Brain microvascular endothelial cell (primary cell): Measurements from ENCODE around the gene MFAP4.

ENCODE experiments used
- DNase-seq: peaks from one replicate; pipeline ENCODE4 v3.0.0-alpha.2; 2020
- H3K27ac ChIP-seq: fragments of 250-450 bp; sonication (Bioruptor Pico); 2 replicates; pipeline ENCODE4 v1.5.1; 2020; ENCODE audit warnings: mild to moderate bottlenecking, moderate library complexity
- H3K27me3 ChIP-seq: fragments of 250-450 bp; sonication (Bioruptor Pico); replicated peaks from 2 replicates; pipeline ENCODE4 v1.5.1; 2020; ENCODE audit warnings: mild to moderate bottlenecking
- H3K36me3 ChIP-seq: fragments of 250-450 bp; sonication (Bioruptor Pico); replicated peaks from 2 replicates; pipeline ENCODE4 v1.5.1; 2020; ENCODE audit warnings: mild to moderate bottlenecking
- H3K4me3 ChIP-seq: 2 replicates; pipeline ENCODE4 v1.5.1; 2011; ENCODE audit warnings: low read depth, mild to moderate bottlenecking, control low read depth, low read length, moderate library complexity
- CTCF ChIP-seq: IDR thresholded peaks from 2 replicates; pipeline ENCODE4 v1.5.1; 2011; ENCODE audit warnings: low read depth, mild to moderate bottlenecking, moderate library complexity, low read length, control low read depth, inconsistent platforms; ENCODE audit errors: missing control alignments
- in situ Hi-C: cut with HindIII; loops from 2 replicates; pipeline ENCODE4 v1.10.0; 2017; ENCODE audit warnings: low sequenced_read_pairs, low pct_ligation_motif_present

Gene MFAP4

DNA sequence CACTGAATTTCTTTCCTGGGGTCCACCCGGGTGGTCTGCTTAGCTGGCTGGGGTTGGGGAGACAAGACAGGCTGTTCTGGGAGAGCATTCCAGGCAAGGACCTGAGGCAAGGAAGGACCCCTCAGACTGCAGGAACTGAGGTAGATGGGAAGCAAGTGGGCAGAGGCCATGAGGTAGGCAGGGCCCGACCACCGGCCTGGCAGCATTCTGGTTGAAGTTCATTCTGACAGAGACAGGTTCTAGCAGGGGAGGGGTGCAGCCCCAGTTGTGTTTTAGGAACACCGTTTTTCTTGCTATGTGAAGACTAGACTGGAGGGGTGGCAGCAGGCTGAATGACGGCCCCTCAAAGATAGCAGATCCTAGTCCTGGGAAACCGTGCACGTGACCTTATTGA is 41.9 kb downstream of the MFAP4 start:
- no peak overlapping the region for H3K4me3 ChIP-seq
- in situ Hi-C loops = no loop called here
- no peak for DNase-seq

DNA sequence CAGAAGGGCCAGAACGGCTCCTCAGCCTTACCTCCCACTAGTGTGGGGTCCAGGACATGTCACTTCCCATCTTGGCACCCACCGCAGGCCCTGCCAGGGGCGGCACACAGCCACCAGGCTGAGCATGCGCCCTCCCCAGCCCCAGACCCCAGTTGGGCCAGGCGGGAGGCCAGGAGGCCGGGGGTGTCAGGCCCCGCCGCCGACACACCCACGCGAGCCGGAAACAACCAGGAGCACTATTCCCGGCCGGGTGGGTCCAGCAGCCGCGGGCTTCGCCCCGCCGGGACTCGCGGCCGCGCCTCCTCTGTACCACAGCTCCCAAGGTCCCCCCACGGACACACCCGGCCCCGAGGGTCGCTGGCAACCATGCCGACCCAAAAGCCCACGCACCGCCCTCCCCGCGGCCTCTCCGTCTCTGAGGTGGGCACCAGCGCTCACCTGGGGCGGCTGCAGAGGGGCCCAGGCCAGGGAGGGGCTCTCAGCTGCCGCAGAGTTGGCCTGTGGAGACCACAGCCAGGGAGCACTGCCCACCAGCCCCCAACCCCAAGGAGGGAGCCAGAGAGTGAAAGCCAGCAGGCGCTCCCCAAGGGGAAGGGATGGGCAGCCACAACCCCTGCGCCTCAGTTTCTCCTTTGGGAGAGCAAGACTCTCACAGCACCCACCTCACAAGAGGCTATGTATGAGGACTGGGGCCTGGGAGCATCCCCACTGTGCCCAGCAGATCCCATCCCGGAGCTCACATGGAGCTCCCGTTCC is 42.5 kb downstream of the MFAP4 start:
- Histone ChIP-seq H3K27ac (no peak overlapping the region), H3K36me3 (no peaks in the 10 kb centered on the region), H3K4me3 (no peak overlapping the region), H3K27me3 (no peaks in the 10 kb centered on the region)
- in situ Hi-C loops = no loop called here
- no peak for DNase-seq
- no peak for TF ChIP-seq CTCF

More for the DNA sequence above, 41.9 kb downstream of the MFAP4 start:
- Histone ChIP-seq H3K27ac (no peak overlapping the region), H3K36me3 (no peaks in the 10 kb centered on the region), H3K27me3 (no peaks in the 10 kb centered on the region)
- no peak for TF ChIP-seq CTCF

- no peaks in the 10 kb centered on the region for H3K27me3 ChIP-seq
- no peak overlapping the region for H3K27ac ChIP-seq
- no peak for DNase-seq
- TF ChIP-seq CTCF = peak; percentile 18
- in situ Hi-C loops = no loop called here
- no peak overlapping the region for H3K4me3 ChIP-seq
- no peaks in the 10 kb centered on the region for H3K36me3 ChIP-seq
Measured at GRCh38 chr17:19343671-19344151, 43.3 kb downstream of the MFAP4 start.

GRCh38 chr17:19343256-19343630 is 43.7 kb downstream of the MFAP4 start:
- no peak for DNase-seq
- no peak for TF ChIP-seq CTCF
- in situ Hi-C loops = no loop called here
- Histone ChIP-seq H3K27ac (no peak overlapping the region), H3K36me3 (no peaks in the 10 kb centered on the region), H3K4me3 (no peak overlapping the region), H3K27me3 (no peaks in the 10 kb centered on the region)

GRCh38 chr17:19342611-19343255 is 44.3 kb downstream of the MFAP4 start:
- Histone ChIP-seq H3K27me3 (no peaks in the 10 kb centered on the region), H3K36me3 (no peaks in the 10 kb centered on the region), H3K4me3 (no peak overlapping the region), H3K27ac (no peak overlapping the region)
- peak; percentile 4 for TF ChIP-seq CTCF
- in situ Hi-C loops = no loop called here
- DNase-seq = no peak
